K562 (cell line): ENCODE measurements around the gene AMOT. TPM values are rescaled to one million over a fixed set of nuclear protein-coding genes. Genes with fewer than 3 reads are reported as not detected.

Experiments
- polyA plus RNA-seq, 8 experiments: library from polyadenylated mRNA; depleted of rRNA in 4 of 8; stranded (reverse) in 5 of 8; unstranded in 3 of 8; fragments of >200 nt; fragmentation: Nextera tagmentation in 2 of 8; fragmentation: Illumina TruSeq in 1 of 8; extraction: Ambion mirVana in 2 of 8; extraction: Trizol in 1 of 8; gene quantifications; 2 replicates each; pipeline versions ENCODE4 v1.2.1 to v1.2.3, GENCODE V29; 2011 to 2014; ENCODE audit warnings: inconsistent platforms in 1 of 8, missing spikeins in 1 of 8
- small RNA-seq: library from RNA; depleted of rRNA; stranded (forward); fragments of <200 nt; gene quantifications from one replicate; pipeline ENCODE3, GENCODE V24; 2014
- total RNA-seq, 7 experiments: library from RNA; depleted of rRNA in 6 of 7; stranded (reverse); fragments of >200 nt in 6 of 7; fragmentation: Illumina TruSeq in 2 of 7; extraction: Trizol in 2 of 7; gene quantifications; 2 replicates each; pipeline versions ENCODE4 v1.2.1 to v1.2.3, GENCODE V29; 2011 to 2021; ENCODE audit warnings: low replicate concordance in 1 of 7

Gene AMOT
- total and polyA plus RNA-seq, 9 of the 15 experiments (the other 6 are each of a cell fraction or from before 2014, with no cell fraction given), result 0.04 TPM; not detected in 8

Small RNA genes within 50 kb of the gene (small RNA-seq; reads per million reads assigned to genes)
- not detected for gene RN7SL266P

Other genes with a start within 250 kb of the AMOT start
- not detected in 2 replicates for gene LHFPL1, start 160.9 kb downstream of the AMOT start, total RNA-seq (2014; rRNA removed)
- not detected in 2 replicates for gene LHFPL1, start 160.9 kb downstream of the AMOT start, total RNA-seq (2014; rRNA removed; fragmentation: Illumina TruSeq; extraction: Trizol)
- not detected in 2 replicates for gene LHFPL1, start 160.9 kb downstream of the AMOT start, total RNA-seq (2015; rRNA removed; fragmentation: Illumina TruSeq; extraction: Trizol)
- not detected in 2 replicates for gene LHFPL1, start 160.9 kb downstream of the AMOT start, total RNA-seq (2021)
- gene LHFPL1, start 160.9 kb downstream of the AMOT start, polyA plus RNA-seq (2011; rRNA removed), result not detected in 2 replicates
- not detected in 2 replicates for gene LHFPL1, start 160.9 kb downstream of the AMOT start, polyA plus RNA-seq (2014; fragmentation: Illumina TruSeq; extraction: Trizol)
- gene LHFPL1, start 160.9 kb downstream of the AMOT start, polyA plus RNA-seq (2014; fragmentation: Nextera tagmentation; extraction: Ambion mirVana), result not detected
- not detected in 2 replicates for gene LHFPL1, start 160.9 kb downstream of the AMOT start, polyA plus RNA-seq (2014; rRNA removed)